ENCODE data around the gene TTC13.
"Not testable (repeated sequence)": the region's sequence is repeated elsewhere in the genome, so short reads cannot be mapped to it uniquely, and the experiment has no call there.

Gene TTC13

GRCh38 chr1:230992100-230992774 is 13.6 kb upstream of the TTC13 start:
- no peak for DNase-seq (ENCODE audit: low spot score)

GRCh38 chr1:230987448-230987847 is 8.8 kb upstream of the TTC13 start:
- DNase-seq (ENCODE audit: low spot score): no peak

DNA sequence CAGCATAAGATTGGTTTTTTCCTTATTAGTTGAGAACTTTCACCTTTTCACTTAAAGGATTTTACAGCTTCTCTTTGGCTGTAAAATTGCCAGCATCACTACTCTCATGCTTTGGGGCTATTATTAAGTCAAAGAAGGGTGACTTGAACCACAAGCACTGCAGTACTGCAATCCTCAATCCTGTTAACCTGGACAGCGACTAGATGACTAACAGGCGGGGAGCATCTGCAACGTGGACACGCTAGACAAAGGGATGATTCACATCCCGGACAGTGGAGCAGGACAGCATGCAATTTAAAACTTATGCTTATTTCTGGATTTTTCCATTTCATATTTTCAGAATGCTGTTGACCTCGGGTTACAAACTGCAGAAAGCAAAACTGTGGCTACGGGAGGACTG is 8.3 kb upstream of the TTC13 start:
- DNase-seq (ENCODE audit: low spot score): no peak

DNA sequence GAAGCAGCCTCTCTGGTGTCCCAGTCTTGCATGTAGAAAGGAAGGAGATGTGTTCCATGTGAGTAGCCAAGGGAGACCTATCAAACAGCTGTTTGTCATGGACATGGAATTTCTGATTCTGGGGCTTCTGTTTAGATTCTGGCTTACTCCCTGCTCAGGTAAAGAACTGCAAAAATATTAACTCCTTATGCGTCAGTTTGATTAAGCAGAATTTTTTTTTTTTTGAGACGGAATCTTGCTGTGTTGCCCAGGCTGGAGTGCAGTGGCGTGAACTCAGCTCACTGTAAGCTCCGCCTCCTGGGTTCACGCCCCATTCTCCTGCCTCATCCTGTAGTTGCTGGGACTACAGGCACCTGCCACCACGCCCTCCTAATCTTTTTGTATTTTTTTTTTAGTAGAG is 7.0 kb upstream of the TTC13 start:
- DNase-seq (ENCODE audit: low spot score): no peak

GRCh38 chr1:230984622-230985515 is 6.2 kb upstream of the TTC13 start:
- not testable (repeated sequence) for DNase-seq (ENCODE audit: low spot score)

- no peak for DNase-seq (ENCODE audit: low spot score)
Observed at GRCh38 chr1:230983811-230984210, 5.2 kb upstream of the TTC13 start.

DNA sequence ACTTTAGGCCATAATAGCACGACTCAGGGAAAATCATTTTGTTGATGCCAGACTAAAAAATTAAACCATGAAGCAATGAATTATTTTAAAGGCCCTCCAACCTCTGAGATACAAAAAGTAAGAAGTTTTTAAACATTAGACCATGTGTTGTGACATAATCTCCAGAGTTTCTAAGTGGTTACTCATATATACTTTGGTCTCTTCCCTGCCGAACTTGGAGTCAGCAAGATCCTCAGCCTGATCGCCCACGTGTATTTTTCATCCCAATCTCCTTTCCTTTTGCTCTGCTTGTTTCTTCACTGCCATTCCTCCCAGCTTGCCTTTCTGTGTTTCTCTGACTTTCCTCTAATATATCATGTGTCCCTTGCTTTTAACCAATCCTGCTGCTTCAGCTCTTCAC is 4.0 kb upstream of the TTC13 start:
- DNase-seq (ENCODE audit: low spot score): no peak

DNA sequence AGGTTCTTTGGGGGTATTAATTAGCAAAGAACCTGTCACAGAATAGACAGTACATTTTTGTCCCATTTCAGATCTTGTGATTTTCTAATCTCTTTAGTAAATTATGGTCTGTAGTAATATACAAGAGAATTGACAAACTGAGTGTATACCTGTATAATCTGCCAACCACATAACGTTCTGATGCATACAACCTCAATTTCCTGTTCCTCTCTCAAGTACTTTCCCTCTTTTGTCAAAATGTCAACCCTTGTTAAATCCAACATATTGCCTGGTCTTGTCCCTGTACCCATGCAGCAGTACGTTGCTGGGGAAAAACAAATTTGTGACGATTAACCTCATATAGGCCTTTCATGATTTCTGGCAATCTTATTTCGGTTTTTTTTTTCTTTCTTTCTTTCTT is 1.3 kb upstream of the TTC13 start:
- no peak for DNase-seq (ENCODE audit: low spot score)

DNA sequence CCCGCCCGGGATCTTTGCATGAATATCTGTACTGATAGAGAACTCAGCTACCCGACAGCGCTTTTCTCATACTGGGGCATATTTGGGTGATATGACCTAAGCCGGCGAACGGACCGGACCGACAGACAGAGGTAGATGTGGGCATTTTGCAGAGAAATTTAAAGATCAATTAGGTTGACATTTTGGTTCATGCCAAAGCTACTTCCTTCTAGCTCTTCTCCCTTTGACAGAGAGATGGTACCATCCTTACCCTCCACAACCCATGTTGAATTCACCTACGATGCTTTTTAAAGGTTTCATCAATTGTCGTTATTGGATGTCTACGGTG is 692 bp upstream of the TTC13 start:
- no peak for DNase-seq (ENCODE audit: low spot score)

- DNase-seq (ENCODE audit: low spot score): peak; percentile 23
Observed at GRCh38 chr1:230977761-230978490, 735 bp downstream of the TTC13 start.

DNA sequence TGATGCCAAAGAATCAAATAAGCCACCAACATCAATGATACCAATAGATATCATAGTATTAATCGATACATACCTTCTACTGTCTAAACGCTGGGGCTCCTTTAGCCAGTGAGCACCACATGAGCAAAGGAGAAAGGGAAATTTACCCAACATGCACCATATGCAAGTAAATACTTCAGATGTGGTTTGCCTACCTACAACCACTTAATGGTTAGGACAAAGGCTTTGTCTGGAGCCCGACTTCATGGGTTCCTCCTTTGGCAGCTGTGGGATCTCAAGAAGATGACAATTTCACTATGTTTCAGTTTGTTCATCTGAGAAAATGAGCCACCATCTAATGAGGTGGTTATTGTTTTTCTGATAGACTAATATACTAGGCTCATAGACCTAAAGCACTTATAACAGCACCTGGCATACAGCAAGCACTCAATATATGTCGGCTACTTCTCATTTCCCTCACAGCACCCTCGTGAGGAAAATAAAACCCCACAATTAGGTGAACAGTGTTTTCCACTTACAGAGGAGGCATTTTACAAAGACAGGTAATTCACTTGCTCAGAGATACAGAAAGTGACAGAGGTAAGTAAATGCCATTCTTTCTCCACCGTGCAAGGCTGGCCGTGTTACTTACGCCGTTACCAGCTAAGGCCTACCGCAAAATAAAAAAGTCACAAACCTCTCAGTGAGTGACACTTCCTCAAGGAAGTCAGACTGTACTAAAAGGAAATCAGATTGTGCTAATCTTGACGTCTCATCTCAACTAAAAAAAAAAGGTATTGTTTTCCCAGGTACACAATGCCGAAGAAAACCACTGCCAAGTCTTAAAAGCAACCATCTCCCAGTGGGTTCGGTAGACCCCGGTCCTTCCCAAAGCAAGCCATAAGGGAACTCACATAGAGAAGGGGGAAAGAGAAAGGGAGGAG is 1.6 kb downstream of the TTC13 start:
- DNase-seq (ENCODE audit: low spot score): no peak

DNA sequence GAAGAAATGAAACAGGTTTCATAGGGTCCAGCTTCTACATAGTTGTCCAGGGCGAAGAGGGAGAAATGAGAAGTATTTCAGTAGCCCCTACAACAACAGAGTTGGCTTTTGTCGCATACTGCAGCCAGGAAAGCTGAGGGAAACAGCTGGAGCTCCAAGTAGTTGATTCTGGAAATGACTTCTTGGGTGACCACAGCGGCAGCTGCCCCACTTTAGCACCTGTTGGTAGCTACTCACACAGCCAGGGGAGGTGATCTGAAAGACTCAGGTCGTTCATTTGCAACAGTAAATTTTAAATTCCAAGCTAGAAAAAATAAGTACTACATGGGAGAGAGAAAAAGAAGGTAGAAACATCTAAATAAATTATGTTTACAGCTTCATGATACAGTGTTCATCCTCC is 2.3 kb downstream of the TTC13 start:
- DNase-seq (ENCODE audit: low spot score): no peak

DNA sequence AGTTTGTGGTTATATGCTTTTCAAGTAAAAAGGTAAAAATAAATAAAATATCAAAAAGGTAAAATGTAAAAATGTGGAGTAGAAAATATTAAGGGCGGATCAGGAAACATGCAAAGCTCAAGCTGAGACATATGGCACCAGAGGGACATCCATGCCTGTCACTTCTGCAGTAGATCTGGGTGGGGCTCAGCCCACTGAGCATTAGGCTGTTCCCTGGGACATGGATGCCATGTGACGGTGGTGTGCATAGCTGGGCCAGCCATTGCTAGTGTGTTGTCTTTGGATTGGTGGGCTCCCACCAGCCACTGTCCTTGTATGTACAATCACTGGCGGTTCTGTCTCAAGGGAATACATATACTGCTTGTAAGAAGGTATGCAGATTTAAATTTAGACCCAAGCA is 3.0 kb downstream of the TTC13 start:
- DNase-seq (ENCODE audit: low spot score): no peak

- DNase-seq (ENCODE audit: low spot score): no peak
Observed at GRCh38 chr1:230972855-230973271, 5.8 kb downstream of the TTC13 start.

- DNase-seq (ENCODE audit: low spot score): no peak
Observed at GRCh38 chr1:230971771-230972170, 6.9 kb downstream of the TTC13 start.

DNA sequence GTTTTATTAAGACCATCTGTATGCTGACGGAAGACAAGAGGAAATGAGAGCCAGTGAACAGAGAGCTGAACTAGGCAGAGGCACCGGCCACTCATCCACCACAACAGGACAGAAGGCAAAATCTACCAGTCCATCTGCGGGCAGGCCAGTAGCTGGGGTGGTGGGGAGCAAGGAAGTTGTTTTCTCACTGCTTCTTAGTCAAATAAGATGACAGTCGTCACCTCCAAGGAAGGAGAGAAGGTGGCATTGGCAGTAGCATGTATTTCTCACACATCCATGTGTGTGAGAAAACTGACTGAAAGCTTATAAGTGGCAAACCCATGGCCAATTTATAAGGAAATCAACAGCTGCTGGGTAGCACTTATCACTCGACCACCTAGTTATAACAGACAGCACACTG is 8.2 kb downstream of the TTC13 start:
- no peak for DNase-seq (ENCODE audit: low spot score)

GRCh38 chr1:230966358-230966873 is 12.2 kb downstream of the TTC13 start:
- no peak for DNase-seq (ENCODE audit: low spot score)

- no peak for DNase-seq (ENCODE audit: low spot score)
Observed at GRCh38 chr1:230965535-230965934, 13.1 kb downstream of the TTC13 start.

- no peak for DNase-seq (ENCODE audit: low spot score)
Observed at GRCh38 chr1:230964896-230965295, 13.8 kb downstream of the TTC13 start.

DNA sequence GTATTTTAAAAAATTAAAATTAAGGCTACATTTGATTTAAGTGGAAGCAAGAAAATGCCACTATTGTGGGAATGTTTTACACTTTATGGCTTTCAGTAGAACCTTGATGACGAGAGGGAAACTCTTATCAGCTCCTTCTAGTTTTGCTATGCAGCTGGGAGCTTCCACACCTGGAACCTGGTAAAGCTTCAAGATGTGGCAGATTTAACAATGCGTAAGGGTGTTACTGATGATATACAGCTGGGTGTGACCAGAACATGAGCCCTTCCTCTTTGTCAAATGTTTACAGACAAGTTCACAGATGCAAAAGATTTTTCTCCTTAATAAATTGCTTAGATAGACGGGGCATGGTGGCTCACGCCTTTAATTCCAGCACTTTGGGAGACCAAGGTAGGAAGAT is 20.3 kb downstream of the TTC13 start:
- no peak for DNase-seq (ENCODE audit: low spot score)

DNA sequence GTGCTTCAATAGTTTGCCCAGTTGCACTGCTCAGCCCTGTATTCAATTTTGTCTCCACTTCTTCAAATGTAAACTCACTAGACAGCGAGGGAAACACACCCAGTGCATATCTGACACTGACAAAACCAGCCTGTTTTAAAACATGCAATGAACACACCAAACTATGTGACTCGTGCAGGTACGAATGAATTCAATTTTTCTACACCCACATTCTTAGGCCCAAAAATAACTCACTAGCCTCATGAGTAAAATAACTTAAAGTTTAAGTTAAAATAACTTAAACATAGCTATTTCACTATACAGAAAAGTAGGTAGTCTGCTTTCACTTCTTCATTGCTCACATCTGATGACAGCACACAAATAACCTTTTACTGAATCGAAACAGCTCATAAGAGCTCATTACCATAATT is 21.1 kb downstream of the TTC13 start:
- DNase-seq (ENCODE audit: low spot score): no peak

DNA sequence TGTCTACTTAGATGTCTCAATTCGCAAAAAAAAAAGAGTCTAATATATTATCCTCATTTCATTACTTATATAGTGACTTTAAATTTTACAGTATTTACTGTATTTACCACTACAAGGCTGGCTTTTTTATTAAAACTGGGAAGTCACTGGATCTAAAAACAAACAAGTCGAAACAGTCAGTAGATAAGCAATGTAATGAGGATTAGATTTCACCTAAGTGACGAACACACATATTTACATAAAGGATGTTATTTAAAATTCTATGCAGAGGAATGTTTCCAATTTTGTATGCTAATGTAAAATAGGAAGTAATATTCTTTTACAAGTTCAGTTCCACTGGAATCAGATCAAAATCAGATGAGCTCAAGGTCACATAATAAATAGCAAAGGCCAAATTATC is 28.3 kb downstream of the TTC13 start:
- DNase-seq (ENCODE audit: low spot score): no peak
